ENCODE results near the gene SEC22A.

DNA sequence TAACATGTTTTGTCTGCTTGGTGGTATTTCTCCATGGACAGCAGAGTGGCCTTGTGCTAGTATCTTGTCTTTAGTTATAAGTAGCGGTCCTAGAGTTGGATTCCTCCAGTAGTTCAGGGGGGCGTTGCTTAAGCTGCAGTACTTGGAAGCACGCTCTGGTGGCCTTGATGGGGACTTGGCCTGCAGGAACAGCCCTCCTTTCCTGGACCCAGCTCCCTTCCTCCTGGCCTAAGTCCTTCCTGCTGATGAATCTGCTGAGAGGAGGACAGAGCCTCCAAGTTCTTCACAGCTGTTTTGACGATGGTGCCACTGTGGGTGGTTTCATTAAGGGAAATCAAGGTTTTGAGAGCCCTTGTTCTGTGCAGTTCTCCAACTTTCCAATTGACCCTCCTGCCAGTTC lies 38.6 kb upstream of the SEC22A start:
- TF ChIP-seq, protein P1, sequence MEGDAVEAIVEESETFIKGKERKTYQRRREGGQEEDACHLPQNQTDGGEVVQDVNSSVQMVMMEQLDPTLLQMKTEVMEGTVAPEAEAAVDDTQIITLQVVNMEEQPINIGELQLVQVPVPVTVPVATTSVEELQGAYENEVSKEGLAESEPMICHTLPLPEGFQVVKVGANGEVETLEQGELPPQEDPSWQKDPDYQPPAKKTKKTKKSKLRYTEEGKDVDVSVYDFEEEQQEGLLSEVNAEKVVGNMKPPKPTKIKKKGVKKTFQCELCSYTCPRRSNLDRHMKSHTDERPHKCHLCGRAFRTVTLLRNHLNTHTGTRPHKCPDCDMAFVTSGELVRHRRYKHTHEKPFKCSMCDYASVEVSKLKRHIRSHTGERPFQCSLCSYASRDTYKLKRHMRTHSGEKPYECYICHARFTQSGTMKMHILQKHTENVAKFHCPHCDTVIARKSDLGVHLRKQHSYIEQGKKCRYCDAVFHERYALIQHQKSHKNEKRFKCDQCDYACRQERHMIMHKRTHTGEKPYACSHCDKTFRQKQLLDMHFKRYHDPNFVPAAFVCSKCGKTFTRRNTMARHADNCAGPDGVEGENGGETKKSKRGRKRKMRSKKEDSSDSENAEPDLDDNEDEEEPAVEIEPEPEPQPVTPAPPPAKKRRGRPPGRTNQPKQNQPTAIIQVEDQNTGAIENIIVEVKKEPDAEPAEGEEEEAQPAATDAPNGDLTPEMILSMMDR (IDR thresholded peaks at IDR 0.05; ENCODE audit: low read depth, low read length) = no peak
- TF ChIP-seq POLR2A (IDR thresholded peaks at IDR 0.05; ENCODE audit: extremely low read depth, insufficient read length) = no peak
